HCEC 1CT (cell line): ENCODE data around the gene CACNA2D3.

Experiments
- DNase-seq: peaks from one replicate; pipeline ENCODE4 v3.0.0-alpha.2; 2017

CACNA2D3 gene

DNA sequence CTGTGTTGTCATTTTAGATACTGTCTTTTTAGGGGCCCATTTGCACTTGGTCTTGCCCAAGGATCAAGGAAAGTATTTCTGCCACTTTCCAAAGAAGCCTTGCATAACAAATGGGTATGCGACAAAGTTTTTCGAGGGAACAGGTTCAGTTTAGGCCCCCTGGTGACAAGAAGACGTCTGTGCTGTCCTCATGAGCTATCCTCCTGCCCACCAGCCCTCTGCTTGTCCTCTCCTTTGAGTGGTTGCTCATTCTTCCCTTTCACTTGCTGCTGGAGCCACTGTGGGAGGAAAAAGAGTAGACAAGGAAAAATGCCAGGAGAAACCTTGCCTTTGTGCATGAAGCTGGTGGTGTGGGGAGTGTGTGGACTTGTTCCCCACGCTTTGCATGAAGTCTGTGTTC lies 171.9 kb downstream of the CACNA2D3 start:
- no peak for DNase-seq

DNA sequence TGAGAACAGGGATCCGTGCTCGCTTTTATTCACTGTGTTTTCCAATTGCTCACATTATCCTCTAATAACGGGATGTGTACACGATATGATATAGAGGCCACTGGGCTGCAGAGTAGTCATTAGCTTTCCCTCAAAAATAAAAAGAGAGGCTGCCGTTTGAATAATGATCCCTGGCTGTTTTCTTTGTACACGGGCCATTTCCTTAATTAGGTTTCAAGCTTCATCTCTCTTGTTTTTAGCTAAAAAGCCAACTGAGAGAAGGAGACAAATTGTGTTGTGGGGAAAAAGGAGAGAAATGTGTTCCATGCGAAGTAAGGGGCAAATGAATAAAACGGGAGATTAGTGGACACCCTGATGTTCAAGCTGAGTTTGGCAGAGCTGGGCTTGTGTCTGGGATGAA lies 174.2 kb downstream of the CACNA2D3 start:
- DNase-seq: no peak

DNA sequence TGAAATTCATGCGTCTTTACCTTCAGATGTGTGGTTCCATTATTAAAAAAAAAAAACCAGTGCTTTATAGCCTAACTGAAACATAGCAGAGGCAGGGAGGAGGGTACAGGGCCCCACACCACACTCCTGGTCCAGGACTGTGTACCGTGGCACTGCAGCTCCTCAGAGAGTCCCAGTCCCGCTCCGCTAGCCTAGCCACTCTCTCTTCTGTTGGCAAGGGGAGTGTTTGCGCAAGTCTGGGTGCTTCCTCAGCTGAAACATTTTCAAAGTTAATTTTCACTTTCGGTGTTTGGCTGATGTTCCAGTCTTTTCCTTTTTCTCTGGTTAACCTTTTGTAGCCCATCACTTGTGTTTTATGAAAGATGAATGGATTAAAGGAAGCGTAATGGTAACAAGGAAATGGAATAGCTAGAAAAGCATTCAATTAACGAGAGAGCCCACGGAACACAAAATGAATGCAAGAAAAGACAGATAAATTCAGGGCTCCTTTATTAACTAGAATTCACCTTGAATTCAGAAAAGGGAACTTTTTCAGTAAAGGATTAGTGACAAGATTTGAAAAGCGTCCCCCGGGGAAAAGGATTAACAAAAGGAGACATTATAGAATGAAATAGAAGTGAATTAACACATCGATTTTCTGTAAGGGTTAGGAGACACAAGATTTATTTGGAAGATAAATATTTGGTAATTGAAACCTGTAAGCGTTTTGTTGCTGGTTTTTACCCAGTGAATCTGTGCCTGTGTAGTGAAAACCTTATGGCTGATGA lies 177.0 kb downstream of the CACNA2D3 start:
- DNase-seq: no peak

DNA sequence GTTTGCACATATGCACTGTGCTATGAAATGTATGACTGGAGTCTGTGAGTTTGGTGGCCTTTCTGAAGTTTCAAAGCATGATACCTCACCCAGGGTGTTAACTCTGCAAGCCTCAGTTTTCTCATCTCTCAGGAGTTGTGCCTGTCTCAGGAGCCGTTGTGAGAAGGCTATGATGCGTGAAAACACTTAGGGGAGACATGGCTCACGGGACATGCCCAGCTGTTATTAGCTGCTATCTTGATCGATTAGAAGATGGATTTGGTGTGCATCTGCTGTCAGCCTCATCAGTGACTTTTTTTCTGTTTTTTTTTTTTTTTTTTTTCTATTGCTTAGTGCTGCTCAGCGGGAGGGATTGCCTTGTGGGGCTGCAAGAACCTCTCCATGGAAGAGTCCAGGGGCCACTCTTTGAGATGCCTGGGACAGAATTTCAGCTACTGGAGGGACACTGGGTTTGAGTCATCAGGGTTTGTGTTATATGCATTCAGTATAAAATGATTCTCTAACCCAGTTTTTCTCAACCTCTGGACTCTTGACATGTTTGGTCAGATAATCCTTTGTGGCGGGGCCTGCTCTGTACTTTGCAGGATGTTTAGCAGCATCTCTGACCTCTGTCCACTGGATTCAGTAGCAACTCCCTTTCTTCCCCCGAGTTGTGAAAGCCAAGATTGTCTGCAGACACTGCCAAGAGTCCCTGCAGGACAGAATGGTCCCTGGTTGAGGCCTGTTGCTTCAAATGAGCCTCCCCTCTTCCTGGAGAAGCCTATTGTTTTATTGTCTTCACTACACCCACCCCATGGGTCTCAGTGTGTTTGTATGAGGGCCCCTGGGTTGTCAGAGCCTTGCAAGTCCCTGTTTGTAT lies 181.4 kb downstream of the CACNA2D3 start:
- no peak for DNase-seq

DNA sequence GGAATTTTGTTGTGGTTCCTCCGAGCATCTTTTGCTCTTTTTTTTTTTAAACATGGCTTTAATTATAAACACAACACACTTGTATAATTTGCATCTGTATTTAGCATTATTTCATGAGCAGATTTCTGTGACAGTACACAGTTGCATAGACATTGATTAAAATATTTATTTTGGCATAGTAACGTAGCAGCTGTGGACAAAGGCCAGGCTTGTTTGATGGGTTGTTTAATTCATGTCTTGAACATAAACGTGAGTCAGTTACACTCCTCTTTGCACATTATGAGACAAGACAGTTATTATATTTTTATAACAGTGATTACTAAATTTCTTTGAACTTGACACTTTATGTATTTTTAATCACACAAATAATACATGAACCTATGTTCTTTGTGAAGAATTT lies 182.5 kb downstream of the CACNA2D3 start:
- no peak for DNase-seq

DNA sequence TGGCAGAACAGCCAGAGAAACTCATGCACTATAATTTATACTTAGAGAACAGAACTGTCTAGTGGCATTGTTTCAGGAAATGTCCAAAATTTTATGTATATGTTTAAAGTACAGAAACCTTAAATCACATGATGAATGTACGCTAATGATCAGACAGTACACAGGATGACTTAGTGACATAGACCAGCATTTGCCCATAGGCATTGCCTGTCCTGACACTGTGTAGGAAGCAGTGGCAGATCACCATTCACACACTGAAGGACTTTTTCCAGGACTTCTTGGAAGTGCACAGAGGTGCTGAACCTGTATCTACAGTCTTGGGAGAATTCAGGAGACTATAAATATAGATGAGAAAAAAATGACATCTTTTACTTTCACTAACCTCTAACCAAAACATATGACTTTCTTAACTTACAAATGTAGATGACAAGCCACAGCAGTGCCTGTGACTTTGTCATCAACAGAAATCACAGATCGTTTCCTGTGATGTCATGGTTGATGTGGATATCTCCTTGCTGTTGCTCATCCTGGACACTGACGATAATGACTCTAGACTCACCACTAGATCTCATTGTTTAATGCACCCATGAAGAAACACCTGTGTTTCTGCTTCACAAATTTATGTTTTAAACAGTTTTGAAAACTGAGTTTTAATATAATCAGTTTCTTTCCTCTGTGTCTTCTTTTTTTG lies 183.2 kb downstream of the CACNA2D3 start:
- DNase-seq: no peak

DNA sequence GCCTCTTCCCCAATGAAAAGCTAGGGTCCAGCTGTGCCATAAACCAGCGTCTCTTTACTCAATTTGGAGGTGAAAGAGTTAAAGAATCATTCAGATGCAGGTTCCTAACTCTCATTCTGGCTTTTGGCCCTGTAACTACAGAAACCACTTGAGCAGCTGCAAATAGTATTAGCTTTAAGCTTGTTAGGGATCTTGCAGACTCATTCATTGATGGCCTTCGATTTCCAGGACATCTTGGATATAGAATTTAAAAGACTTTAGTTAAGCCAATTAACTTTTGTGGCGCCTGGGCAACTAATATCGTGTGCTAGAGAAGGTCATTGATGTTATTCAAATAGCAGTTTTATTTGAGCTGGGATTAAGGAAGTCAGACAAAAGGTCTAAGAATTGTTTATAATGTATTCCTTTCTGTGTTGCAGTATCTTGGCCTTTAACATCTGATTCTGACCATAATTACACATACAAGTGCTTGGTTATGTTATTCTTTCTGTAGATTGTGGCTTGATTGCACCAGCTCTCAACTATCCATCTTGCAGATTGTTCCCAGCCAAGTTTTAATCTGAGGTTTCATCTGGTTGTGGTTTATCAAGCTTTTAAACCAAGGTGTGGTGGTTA lies 185.3 kb downstream of the CACNA2D3 start:
- no peak for DNase-seq

DNA sequence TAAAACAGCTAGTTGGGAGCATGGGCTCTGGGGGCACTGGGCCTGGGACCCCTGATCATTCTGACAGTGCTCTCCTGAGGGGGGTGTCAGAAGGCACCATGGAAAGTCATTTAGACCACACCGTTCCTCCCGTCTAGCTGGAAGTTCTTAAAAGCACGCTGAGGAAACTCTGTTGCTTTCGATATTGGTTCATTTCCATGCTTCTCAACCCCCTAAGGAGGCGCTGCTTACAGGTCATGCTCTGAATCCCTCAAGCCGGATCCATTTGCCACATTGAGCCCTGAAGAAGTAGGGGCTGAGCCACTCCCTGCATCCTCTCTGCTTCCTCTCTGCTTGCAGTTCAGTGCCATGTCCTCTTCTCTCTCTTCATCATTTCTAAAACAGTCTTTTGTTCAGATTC lies 187.2 kb downstream of the CACNA2D3 start:
- DNase-seq: no peak

DNA sequence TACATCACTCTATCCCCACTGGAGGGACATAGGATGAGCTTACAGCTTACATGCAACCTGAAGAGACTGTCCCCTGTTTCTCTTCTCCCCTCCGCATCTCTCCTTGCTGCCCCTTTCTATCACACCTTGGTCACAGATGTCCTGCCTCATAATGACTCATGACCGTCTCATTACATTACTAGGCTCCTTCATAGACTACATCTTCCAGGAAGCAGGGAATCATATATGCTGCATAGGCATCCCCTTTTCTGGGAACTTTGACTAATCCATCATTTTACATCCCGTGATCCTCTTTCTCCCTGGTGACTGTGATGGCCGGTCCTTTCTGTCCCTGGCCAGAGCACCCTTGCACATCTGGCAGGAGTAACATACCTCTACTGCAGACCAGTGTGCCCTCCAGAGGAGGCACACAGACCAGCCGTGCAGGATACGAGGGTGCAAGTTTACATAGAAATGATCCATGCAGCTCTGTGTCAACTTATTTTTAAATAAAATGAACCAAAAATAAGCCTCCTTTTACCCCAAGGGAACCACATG lies 188.9 kb downstream of the CACNA2D3 start:
- DNase-seq: no peak

DNA sequence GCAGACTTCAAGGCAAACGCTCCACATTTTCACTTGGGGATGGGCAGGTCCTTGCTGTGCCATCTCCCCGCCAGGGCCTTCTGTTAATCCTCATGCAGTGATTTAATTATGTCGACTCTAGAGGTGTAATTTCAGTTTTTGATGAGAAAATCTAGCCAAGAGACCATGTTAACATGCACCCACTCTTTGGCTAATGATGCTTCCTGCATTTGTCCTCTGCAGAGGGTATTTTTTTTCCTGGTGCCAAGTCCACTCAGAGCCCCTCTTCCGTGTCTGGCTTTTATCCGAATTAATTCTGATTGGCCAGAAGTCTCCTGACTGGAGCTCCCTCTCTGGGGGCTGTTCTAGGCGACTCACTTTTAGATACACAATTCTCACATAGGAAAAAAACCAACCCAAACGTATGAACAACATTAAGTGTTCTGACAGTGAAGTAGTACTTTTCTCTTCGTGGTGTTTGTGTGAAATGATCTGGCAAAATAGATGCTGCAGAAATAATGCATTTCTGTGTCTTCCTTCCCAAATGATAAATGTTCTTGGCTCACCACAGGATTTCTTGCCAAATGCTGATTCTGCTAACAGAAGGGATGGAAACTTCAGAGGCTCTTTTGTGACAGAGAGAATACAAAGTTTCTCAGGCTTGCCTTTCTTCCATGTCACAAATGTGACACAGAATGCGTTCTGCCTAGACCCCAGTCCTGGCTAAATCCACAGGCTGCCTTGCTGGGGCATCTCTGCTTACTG lies 190.0 kb downstream of the CACNA2D3 start:
- no peak for DNase-seq

DNA sequence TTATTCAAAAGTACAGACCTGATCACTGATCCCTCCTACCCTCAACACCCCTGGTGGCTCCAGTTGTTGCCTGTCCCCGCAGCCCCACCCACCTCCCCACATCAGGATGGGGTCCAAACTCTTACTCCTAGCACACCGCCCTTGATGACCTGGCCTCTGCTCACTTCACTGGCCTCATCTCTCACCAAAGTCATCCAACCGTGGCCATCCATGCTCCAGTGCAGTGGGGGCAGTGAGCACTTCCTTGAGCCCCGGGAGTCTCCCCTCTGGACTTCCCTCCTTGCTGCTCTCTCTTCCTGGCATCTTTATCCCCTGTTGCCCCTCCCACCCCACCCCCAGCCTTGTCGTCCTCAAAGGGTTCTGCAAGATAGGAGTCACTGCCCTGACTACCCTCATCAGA lies 191.1 kb downstream of the CACNA2D3 start:
- DNase-seq: no peak

DNA sequence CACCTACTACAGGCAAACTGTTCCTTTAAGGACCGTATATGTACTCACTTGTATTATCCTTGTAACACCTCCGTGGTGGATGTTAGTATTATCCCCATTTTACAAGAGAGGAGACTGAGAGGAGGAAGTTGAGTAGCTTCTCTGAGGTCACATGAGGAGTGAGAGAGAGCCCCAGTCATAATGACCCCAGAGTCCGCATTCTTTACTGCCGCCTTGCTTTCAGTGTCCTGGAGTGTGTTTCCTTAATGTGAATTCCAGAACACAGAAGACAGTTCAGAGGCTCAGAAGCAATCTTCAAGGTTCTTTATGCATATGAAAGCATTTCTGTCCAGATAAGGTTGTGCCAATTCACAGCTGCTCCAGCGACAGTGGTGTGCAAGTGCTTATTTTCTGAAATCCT lies 199.2 kb downstream of the CACNA2D3 start:
- no peak for DNase-seq

DNA sequence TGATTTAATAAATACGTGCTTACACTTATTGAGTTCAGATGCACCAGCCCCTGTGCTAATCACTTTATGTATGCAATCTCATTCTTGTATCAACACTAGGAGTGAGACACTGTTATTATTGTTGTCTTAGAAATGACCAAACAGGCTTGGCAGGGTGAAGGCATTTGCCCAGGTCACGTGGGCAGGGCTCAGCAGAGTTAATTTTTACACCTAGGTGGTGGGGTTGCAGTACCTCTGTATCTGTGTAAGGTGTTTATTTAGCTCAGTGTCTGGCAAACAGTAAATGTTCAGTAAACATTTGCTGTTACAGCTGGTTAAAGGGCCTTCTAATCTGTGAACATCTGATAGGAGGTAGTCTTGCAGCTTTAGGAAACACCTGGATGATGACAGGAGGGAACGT lies 200.0 kb downstream of the CACNA2D3 start:
- DNase-seq: no peak

DNA sequence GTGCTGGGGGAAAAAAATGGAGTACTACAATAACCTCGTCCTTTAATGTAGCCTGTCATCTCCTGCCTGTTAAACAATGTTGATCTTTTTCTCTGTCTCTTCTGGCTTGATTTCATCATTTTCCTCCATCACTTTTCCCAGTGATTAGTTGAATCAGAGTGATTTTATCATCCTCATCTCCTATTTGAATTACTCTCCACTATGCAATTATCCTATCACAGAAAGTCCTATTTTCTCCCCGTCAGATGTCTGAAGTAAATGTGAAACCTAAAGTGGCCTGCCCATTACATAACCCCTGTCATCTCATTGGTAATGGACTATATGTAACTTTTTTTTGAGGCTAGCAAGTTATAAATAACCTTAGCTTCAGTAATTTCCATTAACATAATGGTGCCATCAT lies 201.8 kb downstream of the CACNA2D3 start:
- no peak for DNase-seq

DNA sequence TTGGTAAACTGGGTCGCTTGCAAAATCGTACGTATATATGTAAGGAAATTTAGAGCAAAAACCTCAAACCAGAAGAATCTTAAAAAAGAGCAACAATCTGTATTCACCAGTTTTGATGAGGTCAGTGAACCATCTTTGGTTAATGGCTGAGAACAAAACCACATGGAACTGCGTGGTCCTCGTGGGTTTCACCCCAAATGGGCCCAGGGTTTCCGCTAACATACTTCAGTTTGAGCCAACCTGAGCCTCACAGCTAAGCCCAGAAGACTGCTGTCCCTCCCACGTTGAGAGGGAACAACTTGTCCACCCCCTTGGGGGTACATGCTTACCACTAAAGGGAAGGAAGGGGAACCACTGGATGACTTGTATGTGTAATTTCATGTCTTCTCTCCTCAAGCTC lies 204.6 kb downstream of the CACNA2D3 start:
- DNase-seq: no peak

DNA sequence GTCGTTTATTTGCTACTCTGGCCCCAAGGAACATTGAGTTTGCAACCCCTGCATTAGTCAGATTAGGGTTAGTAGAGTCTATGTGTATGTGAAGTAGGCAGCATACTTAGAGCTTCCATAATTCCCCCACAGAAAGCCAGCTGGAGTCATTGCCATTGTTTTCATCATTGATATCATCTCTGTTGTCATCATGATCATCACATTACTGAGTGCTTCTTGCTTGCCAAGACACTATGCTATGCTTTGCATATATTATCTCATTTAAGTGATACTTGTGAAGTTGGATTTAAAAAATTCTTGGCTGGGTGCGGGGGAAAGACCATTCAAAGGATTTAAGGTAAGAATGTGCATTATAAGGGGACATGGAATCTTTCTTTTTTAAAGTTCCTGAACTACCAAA lies 209.0 kb downstream of the CACNA2D3 start:
- no peak for DNase-seq

DNA sequence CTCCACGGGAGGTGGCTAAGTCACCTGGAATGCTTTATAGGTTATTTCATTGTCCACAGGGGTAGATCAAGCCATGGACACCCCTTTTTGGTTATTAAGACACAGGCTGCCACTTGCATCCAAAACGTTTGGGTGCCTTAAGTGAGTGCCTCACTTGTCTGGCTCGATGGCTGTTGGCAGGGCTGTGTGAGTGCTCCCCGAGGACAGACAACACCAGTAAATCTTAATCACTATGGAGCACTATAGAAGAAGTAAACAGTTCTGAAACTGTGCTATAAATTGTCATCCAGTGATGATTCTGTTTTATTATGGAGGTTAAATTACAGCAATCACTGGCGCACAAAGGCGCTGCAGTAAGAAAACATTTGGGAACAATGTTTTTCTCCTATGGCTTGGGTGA lies 215.5 kb downstream of the CACNA2D3 start:
- no peak for DNase-seq

DNA sequence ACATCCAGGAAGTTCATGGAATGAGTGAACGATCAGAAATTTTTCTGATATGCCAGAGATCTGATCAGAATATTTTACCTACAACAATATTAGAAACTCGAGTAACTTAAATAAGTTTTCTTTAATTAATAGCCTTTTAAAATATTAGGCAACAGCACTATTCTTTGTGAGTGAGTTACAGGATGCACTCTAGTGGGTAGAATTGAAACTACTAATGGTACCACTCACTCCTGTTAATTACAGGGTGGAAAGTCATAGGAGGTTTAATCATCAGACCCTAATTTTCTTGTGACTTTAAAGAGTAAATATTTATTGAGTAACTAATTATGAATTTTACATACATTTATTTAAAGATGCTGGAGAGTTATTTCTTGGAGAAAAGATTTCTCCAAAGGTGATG lies 217.3 kb downstream of the CACNA2D3 start:
- DNase-seq: no peak

DNA sequence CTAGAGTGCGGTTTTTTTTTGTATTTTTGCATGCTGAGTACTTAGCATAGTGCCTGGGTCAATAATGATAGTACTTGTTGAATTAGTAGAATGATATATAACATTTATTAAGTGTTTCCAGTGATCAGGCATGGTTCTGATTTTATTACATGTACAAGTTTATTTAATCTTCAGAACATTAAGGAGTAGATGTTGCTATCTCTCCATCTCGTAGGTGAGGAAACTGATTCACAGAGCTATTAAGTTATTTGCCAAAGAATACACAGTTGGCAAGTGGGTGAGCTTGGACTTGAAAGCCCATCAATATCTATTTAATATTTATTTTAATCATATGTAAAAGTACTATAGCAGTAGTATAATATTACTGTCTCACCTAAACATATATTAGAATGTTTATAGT lies 219.5 kb downstream of the CACNA2D3 start:
- DNase-seq: no peak

DNA sequence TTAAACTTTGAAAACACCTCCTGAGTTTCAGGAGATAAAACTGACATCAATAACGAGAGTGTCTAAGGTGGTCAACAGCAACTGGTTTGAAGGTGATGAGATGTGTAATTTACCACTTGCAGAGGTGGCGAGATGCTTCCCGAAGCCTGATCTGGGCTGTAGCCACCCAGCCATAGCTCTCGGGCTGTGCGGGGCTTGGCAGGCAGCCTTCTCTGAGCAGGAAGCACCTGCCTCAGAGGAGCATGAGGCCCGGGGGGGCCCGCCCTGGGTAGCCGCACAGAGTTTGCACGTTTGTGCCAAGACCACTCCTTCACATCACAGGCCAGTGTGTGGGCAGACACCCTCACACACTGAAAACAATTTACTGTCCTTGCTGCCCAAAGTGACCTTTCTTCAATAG lies 220.3 kb downstream of the CACNA2D3 start:
- DNase-seq: no peak

DNA sequence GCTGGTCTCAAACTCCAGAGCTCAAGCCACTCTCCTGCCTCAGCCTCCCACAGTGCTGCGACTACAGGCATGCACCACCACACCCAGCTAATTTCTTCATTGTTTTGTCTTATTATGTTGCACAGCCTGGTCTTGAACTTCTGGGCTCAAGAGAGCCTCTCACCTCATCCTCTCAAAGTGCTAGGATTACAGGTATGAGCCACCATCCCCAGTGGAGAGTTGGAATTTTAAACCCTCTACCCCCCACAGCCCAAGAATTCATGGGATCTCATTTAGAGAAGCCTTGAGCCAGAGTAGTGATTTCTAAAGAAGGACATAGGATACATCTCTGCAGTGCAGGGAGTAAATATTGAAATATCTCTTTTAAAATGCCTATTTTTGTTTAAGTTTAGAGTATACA lies 221.1 kb downstream of the CACNA2D3 start:
- no peak for DNase-seq

DNA sequence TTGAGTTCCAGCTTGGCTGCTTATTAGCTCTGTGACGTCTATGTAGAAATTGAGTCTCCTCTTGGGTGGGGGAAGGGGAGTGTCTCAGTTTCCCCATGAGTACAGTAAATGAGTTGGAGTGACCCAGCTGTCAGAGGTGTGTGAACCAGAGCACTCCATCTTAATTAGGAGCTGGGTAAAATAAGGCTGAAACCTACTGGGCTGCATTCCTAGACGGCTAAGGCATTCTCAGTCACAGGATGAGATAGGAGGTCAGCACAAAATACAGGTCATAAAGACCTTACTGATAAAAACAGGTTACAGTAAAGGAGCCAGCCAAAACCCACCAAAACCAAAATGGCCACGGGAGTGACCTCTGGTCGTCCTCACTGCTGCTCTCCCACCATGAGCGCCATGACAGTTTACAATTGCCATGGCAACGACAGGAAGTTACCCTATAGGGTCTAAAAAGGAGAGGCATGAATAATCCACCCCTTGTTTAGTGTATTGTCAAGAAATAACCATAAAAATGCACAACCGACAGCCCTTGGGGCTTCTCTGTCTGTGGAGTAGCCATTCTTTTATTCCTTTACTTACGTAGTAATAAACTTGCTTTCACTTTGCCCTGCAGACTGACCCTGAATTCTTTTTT lies 222.4 kb downstream of the CACNA2D3 start:
- no peak for DNase-seq
